Right atrium auricular region (tissue), 2 donors: ENCODE measurements around the gene FGF2. TPM values are rescaled to one million over a fixed set of nuclear protein-coding genes. Genes with fewer than 3 reads are reported as not detected.
A peak's percentile ranks its signal among the peaks of the same experiment; 100 is the strongest.
"Not testable (repeated sequence)": the region's sequence is repeated elsewhere in the genome, so short reads cannot be mapped to it uniquely, and the experiment has no call there.

Experiments used
- DNase-seq: peaks from one replicate; pipeline ENCODE4 v3.0.0-alpha.2; 2019; ENCODE audit warnings: low spot score
- H3K27ac ChIP-seq, 2 donors: fragments of 200-600 bp; sonication (generic); 1 replicate in 1 of 2; 2 replicates in 1 of 2; pipeline ENCODE4 v1.5.1; 2016 to 2019
- H3K27me3 ChIP-seq, 2 donors: fragments of 200-600 bp; sonication (generic); one replicate each; pipeline versions ENCODE4 v1.5.1 to v1.6.0; 2017 to 2019
- H3K36me3 ChIP-seq: fragments of 200-600 bp; sonication (generic); one replicate; pipeline ENCODE4 v1.5.1; 2016
- H3K4me1 ChIP-seq, 2 donors: fragments of 200-600 bp; sonication (generic); one replicate each; pipeline versions ENCODE4 v1.5.1 to v1.6.0; 2017 to 2019
- H3K4me3 ChIP-seq, 2 donors: fragments of 200-600 bp; sonication (generic); 1 replicate in 1 of 2; 2 replicates in 1 of 2; pipeline ENCODE4 v1.5.1; 2017 to 2019; ENCODE audit warnings: mild to moderate bottlenecking in 1 of 2, moderate library complexity in 1 of 2
- H3K9me3 ChIP-seq, 2 donors: fragments of 200-600 bp; sonication (generic); one replicate each; pipeline ENCODE4 v1.5.1; 2019
- CTCF ChIP-seq, 2 donors: fragments of 200-600 bp; sonication (generic); IDR thresholded peaks; one replicate each; pipeline ENCODE4 v1.5.1; 2019; ENCODE audit warnings: antibody characterized with exemption in 2 of 2
- total RNA-seq, 2 donors: library from RNA; depleted of rRNA; stranded (reverse); fragments of >200 nt; gene quantifications; one replicate each; pipeline ENCODE4 v1.1.0, GENCODE V29; 2016

Gene FGF2
- total RNA-seq, 2 donors from 2014 or later, result 4.3 to 11.6 TPM

GRCh38 chr4:122928930-122929329, 102.3 kb downstream of the FGF2 start:
- Histone ChIP-seq H3K27ac (no peak overlapping the region), H3K27me3 (no peaks in the 10 kb centered on the region), H3K9me3 (no peaks in the 10 kb centered on the region), H3K4me3 (no peak overlapping the region), H3K36me3 (no peaks in the 10 kb centered on the region), H3K4me1 (peaks cover 0 to 6% of the 10 kb centered on the region in 2 donors)
- no peak for DNase-seq
- no peak for TF ChIP-seq CTCF (IDR thresholded peaks at IDR 0.05)

GRCh38 chr4:122930862-122931261, 104.2 kb downstream of the FGF2 start:
- Histone ChIP-seq H3K27me3 (no peaks in the 10 kb centered on the region), H3K4me1 (no peaks in the 10 kb centered on the region), H3K27ac (no peak overlapping the region), H3K36me3 (peaks cover 10% of the 10 kb centered on the region), H3K9me3 (no peaks in the 10 kb centered on the region), H3K4me3 (no peak overlapping the region)
- DNase-seq, result no peak
- peak; percentile 26 to 73 for TF ChIP-seq CTCF (IDR thresholded peaks at IDR 0.05)

GRCh38 chr4:122932763-122933162, 106.1 kb downstream of the FGF2 start:
- Histone ChIP-seq H3K9me3 (no peaks in the 10 kb centered on the region), H3K4me3 (no peak overlapping the region), H3K4me1 (no peaks in the 10 kb centered on the region), H3K27me3 (no peaks in the 10 kb centered on the region), H3K36me3 (peaks cover 21% of the 10 kb centered on the region), H3K27ac (no peak overlapping the region)
- no peak for DNase-seq
- no peak for TF ChIP-seq CTCF (IDR thresholded peaks at IDR 0.05)

- H3K27me3 ChIP-seq, H3K27ac ChIP-seq, H3K4me1 ChIP-seq, DNase-seq, H3K4me3 ChIP-seq, H3K9me3 ChIP-seq: not testable (repeated sequence)
- H3K36me3 ChIP-seq, result peaks cover 26% of the 10 kb centered on the region
Observed at GRCh38 chr4:122945136-122945535, 118.5 kb downstream of the FGF2 start.

- no peak overlapping the region for H3K27ac ChIP-seq
- H3K27me3 ChIP-seq, result no peaks in the 10 kb centered on the region
- H3K4me1 ChIP-seq, result no peaks in the 10 kb centered on the region
- no peaks in the 10 kb centered on the region for H3K9me3 ChIP-seq
- peaks cover 26% of the 10 kb centered on the region for H3K36me3 ChIP-seq
- no peak overlapping the region for H3K4me3 ChIP-seq
- no peak for TF ChIP-seq CTCF (IDR thresholded peaks at IDR 0.05)
- DNase-seq, result no peak
Observed at GRCh38 chr4:122946142-122946541, 119.5 kb downstream of the FGF2 start.

Other genes with a start within 250 kb of the FGF2 start
- gene IL21, start 205.8 kb upstream of the FGF2 start, total RNA-seq, result not detected
- gene BBS12, start 94.1 kb upstream of the FGF2 start, total RNA-seq, result 10 to 100 TPM in 1 of 2 donors, 1 to 10 TPM in 1; 5.9 to 10.2 TPM
- 10 to 100 TPM in 1 of 2 donors, 1 to 10 TPM in 1; 4.9 to 18.5 TPM for gene NUDT6, start 95.8 kb downstream of the FGF2 start, total RNA-seq